ENCODE results near the gene KCNQ5. TPM values are rescaled to one million over a fixed set of nuclear protein-coding genes. Genes with fewer than 3 reads are reported as not detected.

KCNQ5 gene
- total RNA-seq, 1 donor from 2014 or later, result 2.1 TPM

DNA sequence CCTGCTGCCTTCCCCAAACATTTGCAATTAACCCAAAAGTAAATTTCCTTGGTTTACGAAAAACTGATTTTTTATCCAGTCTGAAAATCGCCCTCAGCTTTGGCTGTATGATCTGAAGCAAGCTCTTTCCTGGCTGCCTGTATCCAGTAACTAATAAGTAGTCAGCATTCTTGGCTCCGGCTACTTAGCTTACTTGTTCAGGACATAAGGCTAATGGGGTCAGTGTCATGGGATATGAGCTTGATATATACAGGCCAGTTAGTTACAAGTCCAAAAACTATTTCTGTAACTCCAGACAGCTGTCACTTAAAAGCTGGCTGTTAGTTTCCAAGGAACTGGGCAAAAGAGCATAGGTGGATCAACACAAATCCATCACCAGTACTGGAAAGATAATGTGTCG lies 547.2 kb downstream of the KCNQ5 start:
- no peak overlapping the region for H3K4me3 ChIP-seq (ENCODE audit: low read depth, low read length)
- DNase-seq (ENCODE audit: low read depth) (no peak), FAIRE-seq (no peak)
- TF ChIP-seq, protein P1, sequence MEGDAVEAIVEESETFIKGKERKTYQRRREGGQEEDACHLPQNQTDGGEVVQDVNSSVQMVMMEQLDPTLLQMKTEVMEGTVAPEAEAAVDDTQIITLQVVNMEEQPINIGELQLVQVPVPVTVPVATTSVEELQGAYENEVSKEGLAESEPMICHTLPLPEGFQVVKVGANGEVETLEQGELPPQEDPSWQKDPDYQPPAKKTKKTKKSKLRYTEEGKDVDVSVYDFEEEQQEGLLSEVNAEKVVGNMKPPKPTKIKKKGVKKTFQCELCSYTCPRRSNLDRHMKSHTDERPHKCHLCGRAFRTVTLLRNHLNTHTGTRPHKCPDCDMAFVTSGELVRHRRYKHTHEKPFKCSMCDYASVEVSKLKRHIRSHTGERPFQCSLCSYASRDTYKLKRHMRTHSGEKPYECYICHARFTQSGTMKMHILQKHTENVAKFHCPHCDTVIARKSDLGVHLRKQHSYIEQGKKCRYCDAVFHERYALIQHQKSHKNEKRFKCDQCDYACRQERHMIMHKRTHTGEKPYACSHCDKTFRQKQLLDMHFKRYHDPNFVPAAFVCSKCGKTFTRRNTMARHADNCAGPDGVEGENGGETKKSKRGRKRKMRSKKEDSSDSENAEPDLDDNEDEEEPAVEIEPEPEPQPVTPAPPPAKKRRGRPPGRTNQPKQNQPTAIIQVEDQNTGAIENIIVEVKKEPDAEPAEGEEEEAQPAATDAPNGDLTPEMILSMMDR (IDR thresholded peaks at IDR 0.05; ENCODE audit: insufficient read depth, low read length, severe bottlenecking), result no peak
- no peaks in the 10 kb centered on the region for H3K36me3 ChIP-seq (ENCODE audit: control insufficient read depth, insufficient read depth, low read length)
- H3K27me3 ChIP-seq (ENCODE audit: control insufficient read depth, insufficient read depth, low read length), result no peaks in the 10 kb centered on the region

DNA sequence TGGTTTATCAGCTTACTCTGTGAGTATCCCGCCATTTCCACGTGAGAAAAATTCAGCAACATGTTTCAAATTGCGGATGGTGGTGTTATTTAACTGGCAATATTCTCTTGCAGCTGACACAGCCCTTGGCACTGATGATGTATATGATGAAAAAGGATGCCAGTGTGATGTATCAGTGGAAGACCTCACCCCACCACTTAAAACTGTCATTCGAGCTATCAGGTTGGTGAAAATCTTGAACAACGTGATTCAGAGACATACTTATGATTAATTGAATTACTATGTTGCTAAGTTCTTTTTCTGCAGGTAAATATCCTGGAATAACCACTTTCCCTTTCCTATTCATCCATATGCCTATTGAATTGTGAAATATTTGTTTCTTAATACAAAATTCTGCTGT lies 547.8 kb downstream of the KCNQ5 start:
- TF ChIP-seq, protein P1 (IDR thresholded peaks at IDR 0.05; ENCODE audit: insufficient read depth, low read length, severe bottlenecking), result no peak
- no peak for FAIRE-seq
- Histone ChIP-seq H3K36me3 (ENCODE audit: control insufficient read depth, insufficient read depth, low read length) (no peaks in the 10 kb centered on the region), H3K27me3 (ENCODE audit: control insufficient read depth, insufficient read depth, low read length) (no peaks in the 10 kb centered on the region), H3K4me3 (ENCODE audit: low read depth, low read length) (no peak overlapping the region)
- peak; percentile 97 for DNase-seq (ENCODE audit: low read depth)

DNA sequence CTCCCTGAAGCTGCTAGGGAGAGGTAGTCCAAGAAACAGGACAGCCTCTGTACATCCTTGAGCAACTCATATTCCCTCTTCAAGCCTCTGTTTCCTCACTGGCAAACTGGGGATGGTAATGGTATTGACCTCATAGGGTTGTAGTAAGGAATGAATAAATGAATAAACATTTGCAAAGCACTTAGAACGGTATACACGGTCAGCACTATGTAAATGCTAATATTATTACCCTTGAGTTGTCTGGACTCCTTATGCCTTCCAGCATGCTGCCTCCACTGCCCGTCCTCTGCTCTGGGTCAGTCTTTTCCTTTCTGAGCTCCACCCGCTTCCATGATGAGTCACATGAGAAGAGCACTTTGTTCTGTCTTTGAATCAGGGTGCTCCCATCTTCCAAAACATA lies 552.8 kb downstream of the KCNQ5 start:
- Histone ChIP-seq H3K27me3 (ENCODE audit: control insufficient read depth, insufficient read depth, low read length) (no peaks in the 10 kb centered on the region), H3K36me3 (ENCODE audit: control insufficient read depth, insufficient read depth, low read length) (no peaks in the 10 kb centered on the region), H3K4me3 (ENCODE audit: low read depth, low read length) (no peak overlapping the region)
- DNase-seq (ENCODE audit: low read depth), result no peak
- TF ChIP-seq, protein P1 (IDR thresholded peaks at IDR 0.05; ENCODE audit: insufficient read depth, low read length, severe bottlenecking), result no peak
- no peak for FAIRE-seq

DNA sequence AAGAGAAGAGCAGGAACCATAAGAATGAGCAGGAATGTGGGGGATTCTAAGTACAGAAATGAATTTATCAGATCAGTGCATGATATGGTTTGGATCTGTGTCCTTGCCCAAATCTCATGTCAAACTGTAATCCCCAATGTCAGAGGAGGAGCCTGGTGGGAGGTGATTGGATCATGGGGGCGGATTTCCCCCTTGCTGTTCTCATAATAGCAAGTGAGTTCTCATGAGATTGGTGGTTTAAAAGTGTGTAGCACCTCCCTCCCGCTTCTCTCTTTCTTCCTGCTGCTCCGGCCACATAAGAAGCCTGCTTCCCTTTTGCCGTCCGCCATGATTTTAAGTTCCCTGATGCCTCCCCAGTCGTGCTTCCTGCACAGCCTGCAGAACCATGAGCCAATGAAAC lies 554.2 kb downstream of the KCNQ5 start:
- FAIRE-seq (no peak), DNase-seq (ENCODE audit: low read depth) (no peak)
- Histone ChIP-seq H3K36me3 (ENCODE audit: control insufficient read depth, insufficient read depth, low read length) (no peaks in the 10 kb centered on the region), H3K4me3 (ENCODE audit: low read depth, low read length) (no peak overlapping the region), H3K27me3 (ENCODE audit: control insufficient read depth, insufficient read depth, low read length) (no peaks in the 10 kb centered on the region)
- TF ChIP-seq, protein P1 (IDR thresholded peaks at IDR 0.05; ENCODE audit: insufficient read depth, low read length, severe bottlenecking), result no peak

DNA sequence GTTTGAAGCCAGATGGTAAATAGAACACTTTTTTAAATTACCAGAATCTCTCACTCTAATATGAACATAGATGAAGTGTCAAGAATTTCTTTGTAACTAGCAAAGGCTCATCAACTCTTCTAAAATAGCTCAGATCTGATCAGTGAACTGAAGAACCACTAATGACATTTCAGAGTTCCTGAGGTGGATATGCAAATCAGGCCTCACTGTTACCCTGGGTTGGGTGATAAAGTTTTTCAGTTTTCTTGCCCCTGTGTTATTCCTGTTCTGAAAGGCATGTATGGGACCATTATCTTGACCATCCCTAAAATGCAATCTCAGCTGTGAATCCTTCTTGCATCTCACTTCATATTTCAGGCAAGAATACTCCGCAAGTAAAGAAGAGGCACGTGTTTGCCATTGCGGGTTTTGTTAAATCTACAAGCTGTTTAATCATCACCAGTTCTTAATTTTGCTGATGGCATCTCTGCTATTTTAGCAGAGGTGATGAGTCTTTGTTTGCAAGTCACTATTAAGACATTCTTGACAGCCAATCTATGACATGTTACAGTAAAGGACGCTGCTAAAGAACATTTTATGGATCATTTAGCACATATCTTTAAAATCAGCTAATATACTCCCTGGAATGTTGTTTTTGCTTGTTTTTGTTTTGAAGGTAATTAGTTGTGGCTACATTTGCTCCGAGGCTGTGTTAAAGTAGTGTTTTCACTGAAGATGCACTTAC lies 555.5 kb downstream of the KCNQ5 start:
- Histone ChIP-seq H3K27me3 (ENCODE audit: control insufficient read depth, insufficient read depth, low read length) (no peaks in the 10 kb centered on the region), H3K36me3 (ENCODE audit: control insufficient read depth, insufficient read depth, low read length) (no peaks in the 10 kb centered on the region), H3K4me3 (ENCODE audit: low read depth, low read length) (no peak overlapping the region)
- DNase-seq (ENCODE audit: low read depth) (no peak), FAIRE-seq (no peak)
- TF ChIP-seq, protein P1 (IDR thresholded peaks at IDR 0.05; ENCODE audit: insufficient read depth, low read length, severe bottlenecking), result no peak

Data from bronchial epithelial cell (primary cell).